GM18861 (cell line): ENCODE measurements around the gene ZFPM1.
A peak's percentile ranks its signal among the peaks of the same experiment; 100 is the strongest.

ENCODE experiments used
- ATAC-seq: cut with Tn5 transposase; IDR thresholded peaks from one replicate; pipeline ENCODE4 v1.9.1; 2021; ENCODE audit not compliant: unreplicated experiment

ZFPM1 gene

DNA sequence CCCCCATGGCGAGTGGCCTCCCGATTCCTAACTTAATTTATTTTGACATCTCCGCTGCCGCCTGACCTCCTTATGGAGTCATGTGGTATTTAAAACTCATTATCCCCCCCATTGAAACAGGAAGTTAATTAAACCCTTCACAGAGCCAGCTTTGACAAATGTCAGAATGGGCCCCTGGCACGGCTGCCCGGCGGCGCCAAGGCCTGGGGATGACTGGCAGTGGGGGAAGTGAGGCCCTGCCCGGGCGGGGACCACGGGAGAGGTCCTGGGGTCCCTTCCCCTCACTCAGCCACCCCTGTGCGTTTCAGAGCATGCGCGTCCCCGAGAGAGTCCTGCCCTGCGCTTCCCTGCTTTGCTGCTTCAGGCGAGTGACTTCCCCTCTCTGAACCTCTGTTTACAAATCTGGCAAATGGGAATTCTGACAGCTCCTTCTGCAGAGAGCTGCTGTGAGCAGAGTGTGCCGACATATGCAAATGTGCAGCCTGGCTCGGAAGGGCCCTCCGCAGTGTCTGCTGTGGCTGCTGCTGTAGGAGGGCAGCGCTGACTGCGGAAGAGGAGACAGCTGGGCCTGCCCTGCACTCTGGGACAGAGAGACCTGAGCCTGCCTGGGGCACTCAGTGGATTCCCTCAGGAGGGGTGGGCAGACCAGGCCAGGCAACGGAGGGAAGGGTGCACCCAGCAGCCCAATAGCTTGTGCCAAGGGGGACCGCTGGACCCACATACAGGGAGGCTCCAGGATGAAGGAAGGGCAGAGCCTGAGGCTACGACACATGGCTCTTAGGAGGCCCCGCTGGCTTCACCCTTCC lies 4.4 kb upstream of the ZFPM1 start:
- ATAC-seq = no peak

DNA sequence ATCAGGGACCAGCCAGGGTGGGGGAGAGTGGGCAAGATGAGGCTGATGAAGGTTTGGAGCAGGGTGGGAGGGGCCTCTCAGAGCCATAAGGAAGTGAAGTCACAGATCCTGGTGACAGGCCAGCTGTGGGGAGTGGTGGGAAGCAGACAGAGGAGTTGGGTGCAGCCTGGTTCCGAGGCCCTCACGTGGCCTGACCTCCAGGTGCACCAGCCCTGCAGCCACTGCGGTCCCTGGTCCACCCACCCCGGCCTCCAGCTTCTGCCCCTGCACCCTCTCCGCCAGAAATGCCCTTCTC lies 3.9 kb upstream of the ZFPM1 start:
- ATAC-seq = no peak

DNA sequence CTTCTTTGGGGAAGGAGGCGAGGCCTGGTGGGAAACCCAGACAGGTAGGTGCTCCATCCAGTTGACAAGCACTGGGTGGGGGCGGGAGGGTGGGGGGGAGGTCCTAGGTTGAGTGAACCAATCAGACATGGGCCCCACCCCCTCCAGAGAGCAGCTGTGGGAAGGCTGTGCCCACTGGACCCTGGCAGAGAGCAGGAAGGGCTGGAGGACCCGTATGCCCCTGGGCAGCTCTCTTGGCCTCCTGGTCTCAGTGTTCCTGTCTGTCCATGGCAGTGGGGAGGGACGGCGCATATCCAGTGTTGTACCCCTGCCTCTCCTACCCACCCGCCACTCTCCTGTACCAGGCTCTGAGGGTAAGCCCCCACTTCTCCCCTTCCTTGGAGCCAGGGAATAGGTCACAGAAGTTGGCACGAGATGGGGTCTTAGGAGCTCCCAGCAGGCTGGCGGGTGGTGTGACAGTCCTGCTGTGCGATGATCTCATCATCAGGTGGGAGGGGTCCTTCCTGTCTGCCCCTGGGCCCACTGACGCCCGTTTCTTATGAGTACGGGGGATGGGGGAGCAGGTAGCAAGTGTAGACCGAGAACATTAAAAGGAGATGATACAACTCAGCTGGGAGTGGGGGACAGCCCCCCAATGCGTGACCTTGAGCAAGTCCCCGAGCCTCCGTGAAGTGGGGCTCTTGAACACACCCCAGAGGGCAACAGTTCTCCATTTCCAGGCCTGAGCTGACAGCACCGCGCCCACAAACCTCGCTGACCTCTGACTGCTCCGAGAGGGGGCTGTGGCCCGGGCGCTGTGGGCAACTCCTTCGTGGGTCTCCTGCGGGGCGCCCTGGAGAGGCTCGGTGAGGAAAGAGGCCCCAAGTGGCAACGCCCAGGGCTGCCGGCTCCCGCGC lies 1.2 kb upstream of the ZFPM1 start:
- ATAC-seq = no peak

DNA sequence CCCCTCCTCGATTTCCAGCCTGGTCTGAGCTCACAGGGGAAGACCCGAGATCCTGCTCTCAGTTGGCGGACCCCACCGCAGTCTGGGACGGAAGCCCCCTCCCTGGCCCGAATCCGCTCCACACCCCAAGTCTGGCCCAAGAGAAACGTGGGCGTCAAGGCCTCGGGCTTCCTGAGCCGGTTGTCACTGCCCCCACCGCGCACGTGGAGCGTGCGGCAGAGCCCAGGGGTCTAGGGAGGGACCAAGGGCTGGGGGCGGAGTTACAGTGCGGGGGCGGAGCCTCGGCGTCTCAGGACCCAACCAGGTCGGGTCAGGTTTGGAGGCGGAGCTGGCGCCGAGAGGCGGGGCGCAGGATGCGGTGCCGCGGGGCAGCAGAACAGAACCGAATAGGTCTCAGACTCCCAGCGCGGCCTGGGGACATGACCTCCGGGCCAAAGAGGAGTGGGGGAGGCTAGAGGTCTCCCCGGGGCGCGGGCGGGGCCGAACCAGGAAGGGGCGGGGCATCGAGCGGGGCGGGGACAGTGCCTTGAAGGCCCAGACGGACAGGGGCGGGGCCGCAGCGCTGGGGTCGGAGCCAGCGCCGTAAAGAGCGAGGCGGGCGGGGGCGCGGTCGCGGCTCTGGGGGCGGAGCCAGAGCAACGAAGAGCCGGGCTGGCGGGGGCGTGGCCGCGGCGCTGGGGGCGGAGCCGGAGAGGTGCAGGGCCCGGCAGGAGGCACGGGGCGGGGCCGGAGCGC lies 431 bp upstream of the ZFPM1 start:
- peak; percentile 27 for ATAC-seq

DNA sequence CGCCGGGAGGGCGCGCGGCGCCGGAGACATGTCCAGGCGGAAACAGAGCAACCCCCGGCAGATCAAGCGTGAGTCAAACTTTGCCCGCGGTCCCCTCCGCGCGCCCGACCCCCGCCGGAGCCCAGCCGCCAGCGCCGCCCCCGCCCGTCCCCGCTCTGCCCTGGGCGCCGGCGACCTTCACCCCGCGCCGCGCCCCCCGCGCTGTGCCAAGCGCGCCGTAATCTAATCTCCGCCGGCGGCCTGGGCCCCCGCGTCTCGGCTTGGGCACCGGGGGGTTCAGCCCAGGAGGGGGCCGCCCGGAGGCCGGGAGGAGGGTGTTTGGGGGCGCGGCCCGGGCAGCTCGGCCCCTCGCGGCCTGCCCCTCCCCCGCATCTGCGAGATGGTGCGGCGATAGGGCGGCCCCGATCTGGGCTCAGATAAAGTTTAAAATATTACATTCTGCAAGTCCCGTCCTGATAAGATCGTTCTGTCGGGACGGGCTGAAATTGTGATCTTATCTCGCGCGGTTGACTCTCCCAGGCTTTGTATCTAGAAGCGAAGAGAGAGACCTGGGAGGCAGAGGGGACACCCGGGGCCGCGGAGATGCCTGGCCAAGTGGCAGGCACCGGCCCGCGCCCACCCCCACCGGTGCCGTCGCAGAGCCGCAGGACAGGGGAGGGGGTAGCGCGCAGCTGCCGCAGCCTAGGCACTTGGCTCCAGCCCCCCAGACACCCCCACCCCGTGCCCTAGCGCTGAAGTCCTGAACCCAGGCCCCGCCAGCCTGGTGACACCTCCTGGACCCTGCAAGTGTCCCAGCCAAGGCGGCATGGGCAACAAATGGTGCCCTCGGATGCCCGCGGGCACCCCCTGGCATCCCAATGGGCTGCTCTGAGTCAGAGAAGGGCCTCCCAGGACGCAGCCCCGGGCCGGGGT lies 787 bp downstream of the ZFPM1 start:
- ATAC-seq = no peak

- ATAC-seq = no peak
These were observed 1.5 kb downstream of the ZFPM1 start for GRCh38 chr16:88454523-88454947.

GRCh38 chr16:88455610-88456355 lies 2.7 kb downstream of the ZFPM1 start:
- peak; percentile 25 for ATAC-seq

DNA sequence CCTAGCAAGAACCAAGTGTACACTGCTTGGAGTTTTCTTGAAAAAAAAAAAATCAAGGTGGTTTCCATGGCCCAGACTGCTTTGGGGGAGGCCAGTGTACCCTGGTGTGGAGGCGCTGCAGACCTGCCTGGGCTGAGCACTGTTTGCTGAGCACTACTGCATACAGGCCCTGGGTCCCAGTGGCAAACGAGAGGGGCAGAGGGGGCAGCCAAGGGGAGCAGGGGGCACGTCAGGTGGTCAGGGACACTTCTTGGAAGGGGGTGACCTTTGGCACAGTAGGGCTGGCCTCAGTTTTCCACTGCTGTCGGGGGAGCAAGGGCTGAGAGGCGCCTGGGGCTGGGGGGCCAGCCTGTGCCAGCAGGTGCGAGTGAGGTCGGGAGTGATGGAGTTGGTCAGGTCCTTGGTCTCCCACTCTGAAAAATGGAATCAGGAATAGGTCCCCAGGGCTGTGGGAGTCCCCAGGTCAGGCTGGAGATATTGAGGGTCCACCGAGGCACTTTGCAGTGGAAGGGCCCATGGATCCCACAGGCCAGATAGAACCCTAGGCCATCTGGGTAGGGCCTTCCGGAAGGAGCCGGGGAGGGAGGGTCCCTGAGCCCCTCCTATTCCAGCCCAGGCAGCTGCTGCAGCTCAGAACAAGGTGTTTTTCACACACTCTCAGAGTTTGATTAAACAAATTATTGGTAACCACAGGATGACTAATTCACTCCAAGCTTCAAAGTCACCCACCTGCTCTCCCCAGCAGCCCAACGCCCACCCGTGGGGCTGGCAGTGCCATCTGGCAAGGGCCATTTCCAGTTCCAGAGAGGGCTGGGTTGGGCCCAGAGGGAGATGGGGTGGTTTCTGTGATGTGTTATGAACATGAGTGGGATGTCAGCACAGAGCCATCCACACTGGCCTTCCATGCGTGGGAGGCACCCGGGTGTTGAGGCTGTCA lies 3.5 kb downstream of the ZFPM1 start:
- ATAC-seq = no peak

GRCh38 chr16:88458039-88458772 lies 5.1 kb downstream of the ZFPM1 start:
- ATAC-seq = no peak

DNA sequence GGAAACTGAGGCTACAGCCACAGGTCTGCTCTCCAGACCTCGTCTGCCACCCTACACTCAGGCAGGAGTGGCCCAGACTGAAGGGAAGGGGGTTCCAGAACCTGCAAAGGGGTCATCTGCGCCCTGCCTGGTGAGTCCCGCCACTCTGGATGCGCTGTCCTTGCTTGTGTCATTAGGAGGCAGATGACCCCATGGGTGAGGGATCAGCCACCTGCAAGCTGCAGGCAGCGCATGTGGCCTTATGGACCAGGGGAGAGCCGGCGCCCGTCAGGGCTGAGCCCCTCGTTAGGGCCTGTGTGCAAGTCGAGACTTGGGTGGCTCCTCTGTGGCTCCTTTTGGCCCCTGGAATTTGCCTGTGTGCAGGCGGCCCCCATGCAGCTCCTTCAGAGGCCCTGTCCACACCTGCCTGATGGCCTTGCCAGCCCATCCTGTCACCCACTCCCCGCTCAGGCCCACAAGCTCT lies 5.7 kb downstream of the ZFPM1 start:
- ATAC-seq = no peak

DNA sequence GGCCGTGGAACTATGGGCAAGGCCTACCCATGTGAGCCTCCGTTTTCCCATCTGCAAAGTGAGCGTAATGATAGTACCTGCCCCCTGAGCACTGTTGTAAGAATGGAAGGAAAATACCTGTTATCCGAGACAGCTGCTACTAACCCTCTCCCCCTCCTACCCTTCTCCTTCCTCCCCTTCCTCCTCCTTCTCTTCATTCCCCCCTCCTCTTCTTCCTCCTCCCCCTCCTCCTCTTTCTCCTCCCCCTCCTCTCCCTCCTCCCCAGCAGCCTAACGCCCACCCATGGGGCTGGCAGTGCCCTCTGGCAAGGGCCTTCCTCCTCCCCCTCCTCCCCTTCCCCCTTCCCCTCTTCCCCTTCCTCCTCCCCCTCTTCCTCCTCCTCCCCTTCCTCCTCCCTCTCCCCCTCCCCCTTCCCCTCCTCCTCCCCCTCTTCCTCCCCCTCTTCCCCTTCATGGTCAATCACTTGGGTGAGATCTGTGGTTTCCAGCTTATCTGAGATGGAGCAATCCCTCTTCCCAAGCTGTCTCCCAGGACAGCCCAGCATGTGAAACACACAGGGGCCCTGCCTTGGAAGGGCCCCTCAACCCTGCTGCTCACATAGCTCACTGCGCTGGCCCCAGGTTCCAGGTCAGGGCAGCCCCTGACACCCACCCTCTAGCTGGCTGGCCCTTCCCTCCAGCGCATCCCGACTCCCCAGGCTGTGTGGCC lies 6.4 kb downstream of the ZFPM1 start:
- no peak for ATAC-seq

GRCh38 chr16:88460496-88461330 lies 7.6 kb downstream of the ZFPM1 start:
- no peak for ATAC-seq

DNA sequence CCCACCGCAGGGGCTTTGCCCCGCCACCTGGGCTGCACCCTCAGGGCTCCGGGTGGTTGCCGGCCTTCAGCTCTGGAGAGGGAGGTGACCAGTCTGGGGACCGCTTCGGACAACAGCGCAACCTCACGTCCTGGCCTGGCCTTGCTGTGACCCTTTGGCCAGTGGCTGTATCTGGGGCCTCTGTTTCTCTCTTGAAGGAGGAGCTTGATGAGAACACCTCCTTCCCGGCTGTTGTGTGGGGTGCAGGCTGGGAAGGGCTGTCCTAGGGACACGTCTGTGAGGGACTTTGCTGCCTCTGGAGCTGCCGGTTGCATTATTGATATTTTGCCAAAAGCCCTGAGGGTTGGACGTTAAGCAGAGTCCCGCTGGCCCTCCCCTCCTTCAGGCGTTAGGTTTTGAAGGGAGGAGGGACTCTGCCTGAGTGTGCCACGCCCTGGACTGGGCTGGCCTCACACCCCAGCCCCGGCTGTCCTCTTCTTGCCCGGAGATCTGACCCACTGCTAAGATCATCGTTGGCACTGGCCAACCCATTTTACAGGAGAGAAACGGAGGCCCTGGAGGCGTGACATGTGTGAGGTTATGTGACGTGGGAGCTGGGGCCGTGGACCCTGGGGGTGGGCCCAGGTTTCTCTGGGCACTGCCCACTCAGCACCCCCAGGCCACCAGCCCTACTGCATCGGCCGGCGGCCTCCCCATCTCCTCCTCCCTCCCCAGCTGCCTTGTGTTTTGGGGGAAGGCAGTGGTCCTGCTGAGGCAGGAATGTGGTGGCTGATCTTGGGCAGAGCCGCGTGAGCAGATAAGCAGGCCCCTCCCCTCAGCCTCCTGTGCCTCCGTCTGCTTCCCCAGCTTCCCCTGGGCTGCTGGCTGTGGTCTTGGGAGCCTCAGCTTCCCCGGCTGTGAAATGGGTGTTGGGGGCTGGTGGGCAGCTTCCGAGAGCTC lies 8.5 kb downstream of the ZFPM1 start:
- ATAC-seq = no peak

GRCh38 chr16:88462396-88462795 lies 9.3 kb downstream of the ZFPM1 start:
- ATAC-seq = no peak

GRCh38 chr16:88463411-88463810 lies 10.3 kb downstream of the ZFPM1 start:
- ATAC-seq = no peak
